Omental fat pad (tissue), 4 donors: ENCODE results near the gene NUDT9. TPM values are rescaled to one million over a fixed set of nuclear protein-coding genes. Genes with fewer than 3 reads are reported as not detected.
"Not testable (repeated sequence)": the region's sequence is repeated elsewhere in the genome, so short reads cannot be mapped to it uniquely, and the experiment has no call there.

Experiments used
- ATAC-seq: fragments of 150-250 bp; one replicate; pipeline ENCODE4 v1.9.1; 2016; ENCODE audit warnings: mild to moderate bottlenecking, moderate library complexity; ENCODE audit not compliant: low FRiP score
- DNase-seq: peaks from one replicate; pipeline ENCODE4 v3.0.0-alpha.2; 2019; ENCODE audit warnings: low spot score
- total RNA-seq, 4 donors: library from RNA; depleted of rRNA; stranded (reverse); fragments of >200 nt; gene quantifications; one replicate each; pipeline ENCODE4 v1.1.0, GENCODE V29; 2016
- TF ChIP-seq, protein P1 (sequence below), 3 donors: fragments of 450-650 bp; IDR thresholded peaks; one replicate each; pipeline ENCODE4 v1.5.1; 2016 to 2017; ENCODE audit warnings: antibody characterized with exemption in 3 of 3, mild to moderate bottlenecking in 3 of 3, moderate library complexity in 2 of 3

The NUDT9 gene
- 10 to 100 TPM; 14.4 to 27.5 (median 25.9) TPM for total RNA-seq

GRCh38 chr4:87422104-87423052 is at the start of gene NUDT9:
NUDT9 (plus strand) TSS chr4:87422573; CDS start chr4:87422906, 333 bp downstream.
- ATAC-seq (peak; percentile 97), DNase-seq (peak; percentile 91)
- TF ChIP-seq, protein P1, sequence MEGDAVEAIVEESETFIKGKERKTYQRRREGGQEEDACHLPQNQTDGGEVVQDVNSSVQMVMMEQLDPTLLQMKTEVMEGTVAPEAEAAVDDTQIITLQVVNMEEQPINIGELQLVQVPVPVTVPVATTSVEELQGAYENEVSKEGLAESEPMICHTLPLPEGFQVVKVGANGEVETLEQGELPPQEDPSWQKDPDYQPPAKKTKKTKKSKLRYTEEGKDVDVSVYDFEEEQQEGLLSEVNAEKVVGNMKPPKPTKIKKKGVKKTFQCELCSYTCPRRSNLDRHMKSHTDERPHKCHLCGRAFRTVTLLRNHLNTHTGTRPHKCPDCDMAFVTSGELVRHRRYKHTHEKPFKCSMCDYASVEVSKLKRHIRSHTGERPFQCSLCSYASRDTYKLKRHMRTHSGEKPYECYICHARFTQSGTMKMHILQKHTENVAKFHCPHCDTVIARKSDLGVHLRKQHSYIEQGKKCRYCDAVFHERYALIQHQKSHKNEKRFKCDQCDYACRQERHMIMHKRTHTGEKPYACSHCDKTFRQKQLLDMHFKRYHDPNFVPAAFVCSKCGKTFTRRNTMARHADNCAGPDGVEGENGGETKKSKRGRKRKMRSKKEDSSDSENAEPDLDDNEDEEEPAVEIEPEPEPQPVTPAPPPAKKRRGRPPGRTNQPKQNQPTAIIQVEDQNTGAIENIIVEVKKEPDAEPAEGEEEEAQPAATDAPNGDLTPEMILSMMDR (IDR thresholded peaks at IDR 0.05) = no peak

DNA sequence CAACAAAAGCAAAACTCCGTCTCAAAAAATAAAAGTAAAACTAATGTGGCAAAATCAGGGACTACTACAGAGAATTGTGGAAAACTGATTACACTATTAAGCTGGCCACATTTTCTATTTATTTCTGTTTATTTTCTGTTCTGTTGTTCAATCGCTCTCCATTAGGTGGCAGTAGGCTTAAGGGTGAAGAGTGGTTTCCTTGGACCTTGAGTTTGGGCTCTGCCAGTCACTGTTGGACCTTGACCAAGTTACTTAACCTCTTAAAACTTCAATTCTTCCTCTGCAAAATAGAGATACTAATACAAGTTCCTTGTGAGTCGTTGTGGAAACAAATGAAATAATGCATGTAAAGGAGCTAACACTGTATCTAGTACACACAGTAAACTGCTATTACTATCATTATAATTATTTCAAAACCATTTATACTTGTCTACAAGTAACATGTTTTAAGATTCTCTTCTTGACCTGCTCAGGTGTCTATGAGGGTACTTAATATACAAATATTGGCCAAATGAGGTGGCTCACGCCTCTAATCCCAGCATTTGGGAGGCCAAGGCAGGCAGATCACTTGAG is 46.6 kb upstream of the NUDT9 start:
- peak; percentile 90 for ATAC-seq
- no peak for DNase-seq
- TF ChIP-seq, protein P1 (IDR thresholded peaks at IDR 0.05) = peak in 1 of 3 donors; percentile 47

DNA sequence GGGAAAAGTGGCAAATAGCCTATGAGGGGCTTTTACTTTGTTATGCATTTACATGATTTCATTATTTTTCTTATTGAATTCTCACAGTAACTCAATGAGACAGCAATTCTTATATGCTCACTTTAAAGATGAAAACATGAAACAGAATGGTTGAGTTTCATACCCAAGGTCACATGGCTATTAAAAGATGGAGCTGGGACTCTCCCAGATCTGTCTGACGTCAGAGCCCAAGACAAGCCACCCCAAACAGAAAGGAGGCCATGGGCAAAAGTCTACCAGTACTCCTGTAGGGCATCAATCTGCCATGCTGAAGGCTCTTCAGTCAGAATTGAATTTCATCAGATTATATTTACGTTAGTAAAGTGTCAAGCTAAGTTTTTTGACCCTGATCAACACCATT is 44.6 kb upstream of the NUDT9 start:
- TF ChIP-seq, protein P1 (IDR thresholded peaks at IDR 0.05) = no peak
- no peak for DNase-seq

DNA sequence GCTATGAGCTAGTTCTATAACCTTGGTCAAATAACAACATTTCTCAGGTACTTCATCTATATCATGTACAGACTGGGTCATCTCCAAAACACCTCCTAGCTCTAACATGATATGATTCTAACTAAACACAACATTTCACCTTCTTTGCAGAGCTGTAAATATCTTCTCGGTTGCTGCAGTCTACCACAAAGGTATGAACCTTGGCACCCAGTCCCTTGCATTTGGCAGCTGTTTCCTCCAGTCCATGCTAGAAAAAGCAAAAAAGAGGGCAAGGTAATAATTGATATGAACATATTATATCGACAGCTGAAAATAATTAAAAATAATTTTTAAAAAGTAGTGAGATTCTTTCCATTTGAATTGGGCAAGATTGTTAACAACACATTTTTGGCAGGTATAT is 40.3 kb upstream of the NUDT9 start:
- TF ChIP-seq, protein P1 (IDR thresholded peaks at IDR 0.05) = no peak
- no peak for ATAC-seq

More for the DNA sequence above, 44.6 kb upstream of the NUDT9 start:
- ATAC-seq = no peak

GRCh38 chr4:87382931-87383330 is 39.4 kb upstream of the NUDT9 start:
- DNase-seq (no peak), ATAC-seq (no peak)
- TF ChIP-seq, protein P1 (IDR thresholded peaks at IDR 0.05) = no peak

More for the DNA sequence above, 40.3 kb upstream of the NUDT9 start:
- DNase-seq = no peak

DNA sequence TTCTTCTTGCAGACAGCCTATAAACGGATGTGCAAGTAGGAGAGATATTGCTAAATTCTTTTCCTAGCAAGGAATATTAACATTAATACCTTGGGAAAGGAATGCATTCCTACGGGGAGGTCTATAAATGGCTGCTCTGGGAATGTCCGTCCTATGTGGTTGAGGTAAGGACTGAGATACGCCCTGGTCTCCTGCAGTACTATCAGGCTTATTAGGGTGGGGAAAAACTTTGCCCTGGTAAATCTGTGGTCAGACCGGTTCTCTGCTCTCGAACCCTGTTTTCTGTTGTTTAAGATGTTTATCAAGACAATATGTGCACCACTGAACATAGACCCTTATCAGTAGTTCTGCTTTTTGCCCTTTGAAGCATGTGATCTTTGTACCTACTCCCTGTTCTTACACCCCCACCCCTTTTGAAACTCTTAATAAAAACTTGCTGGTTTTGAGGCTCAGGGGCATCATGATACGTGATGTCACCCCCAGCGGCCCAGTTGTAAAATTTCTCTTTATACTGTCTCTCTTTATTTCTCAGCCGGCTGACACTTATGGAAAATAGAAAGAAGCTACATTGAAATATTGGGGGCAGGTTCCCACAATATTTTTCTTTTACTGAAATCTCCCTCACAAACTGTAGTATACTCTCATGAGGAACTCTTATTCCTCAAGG is 37.8 kb upstream of the NUDT9 start:
- not testable (repeated sequence) for ATAC-seq

DNA sequence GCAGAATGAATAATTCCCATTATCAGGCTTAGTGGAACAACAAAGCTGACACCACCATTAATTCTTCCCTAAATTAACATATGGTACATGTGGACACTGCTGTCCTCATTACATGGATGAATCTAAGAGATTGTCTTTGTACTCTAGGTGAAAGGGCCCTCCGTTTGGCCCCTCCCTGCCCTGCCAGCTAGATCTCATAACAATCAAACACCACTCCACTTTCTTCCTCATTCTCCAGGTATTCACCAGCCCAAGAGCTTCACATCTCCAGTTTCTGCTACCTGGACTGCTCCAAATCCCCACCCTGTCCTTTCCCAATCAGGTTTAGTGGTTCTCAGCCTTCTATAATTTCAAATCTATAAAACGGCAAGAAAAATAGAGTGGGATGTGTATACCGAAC is 35.1 kb upstream of the NUDT9 start:
- DNase-seq (no peak), ATAC-seq (no peak)

More for the DNA sequence above, 37.8 kb upstream of the NUDT9 start:
- not testable (repeated sequence) for DNase-seq

More for the DNA sequence above, 35.1 kb upstream of the NUDT9 start:
- TF ChIP-seq, protein P1 (IDR thresholded peaks at IDR 0.05) = no peak
